H1 (cell line): ENCODE results near the gene CFAP161. TPM values are rescaled to one million over a fixed set of nuclear protein-coding genes. Genes with fewer than 3 reads are reported as not detected.
A peak's percentile ranks its signal among the peaks of the same experiment; 100 is the strongest.

Experiments used
- EZH2 ChIP-seq: fragments of 200-600 bp; sonication (generic); IDR thresholded peaks from 2 replicates; pipeline ENCODE4 v1.7.1; 2012; ENCODE audit warnings: low read depth, mild to moderate bottlenecking, moderate library complexity, low read length, inconsistent platforms; ENCODE audit not compliant: severe bottlenecking
- JUND ChIP-seq: IDR thresholded peaks from 2 replicates; pipeline ENCODE4 v1.6.1; 2011; ENCODE audit warnings: mild to moderate bottlenecking, improper control_type of control experiment, low read length
- KDM5A ChIP-seq: fragments of 200-600 bp; IDR thresholded peaks from 2 replicates; pipeline ENCODE4 v1.7.1; 2012; ENCODE audit warnings: mild to moderate bottlenecking, low read length, inconsistent platforms, mixed read lengths
- PHF8 ChIP-seq: fragments of 200-600 bp; sonication (generic); conservative IDR thresholded peaks from 2 replicates; pipeline ENCODE4 v1.7.1; 2012; ENCODE audit warnings: low read depth, mild to moderate bottlenecking, inconsistent platforms, low read length, moderate library complexity
- SP1 ChIP-seq: IDR thresholded peaks from 2 replicates; pipeline ENCODE4 v1.6.1; 2011; ENCODE audit warnings: low read depth, low read length
- polyA plus RNA-seq, 7 experiments: library from polyadenylated mRNA; depleted of rRNA in 3 of 7; stranded (reverse) in 5 of 7; unstranded in 2 of 7; fragments of >200 nt in 5 of 7; fragments of 200-250 nt in 2 of 7; gene quantifications; 1 replicate in 5 of 7; 2 replicates in 1 of 7; 4 replicates in 1 of 7; pipeline versions ENCODE4 v1.2.1 to v1.2.3, GENCODE V29; 2011 to 2013; ENCODE audit warnings: missing spikeins in 2 of 7, mixed read lengths in 2 of 7
- total RNA-seq: library from RNA; stranded (reverse); fragmentation: NEBNext Ultra II Directional; extraction: Animal tissue kit (Norgen Biotek cat#: 25700); gene quantifications from 2 replicates; pipeline ENCODE4 v1.2.1, GENCODE V29; 2021
- TF ChIP-seq, protein P1 (sequence below): IDR thresholded peaks from 2 replicates; pipeline ENCODE4 v1.6.1; 2012; ENCODE audit warnings: inconsistent platforms

CFAP161 gene
- total and polyA plus RNA-seq, 2 of the 8 experiments (the other 6 are each of a cell fraction or from before 2014, with no cell fraction given) = 0.05 TPM; not detected in 1

DNA sequence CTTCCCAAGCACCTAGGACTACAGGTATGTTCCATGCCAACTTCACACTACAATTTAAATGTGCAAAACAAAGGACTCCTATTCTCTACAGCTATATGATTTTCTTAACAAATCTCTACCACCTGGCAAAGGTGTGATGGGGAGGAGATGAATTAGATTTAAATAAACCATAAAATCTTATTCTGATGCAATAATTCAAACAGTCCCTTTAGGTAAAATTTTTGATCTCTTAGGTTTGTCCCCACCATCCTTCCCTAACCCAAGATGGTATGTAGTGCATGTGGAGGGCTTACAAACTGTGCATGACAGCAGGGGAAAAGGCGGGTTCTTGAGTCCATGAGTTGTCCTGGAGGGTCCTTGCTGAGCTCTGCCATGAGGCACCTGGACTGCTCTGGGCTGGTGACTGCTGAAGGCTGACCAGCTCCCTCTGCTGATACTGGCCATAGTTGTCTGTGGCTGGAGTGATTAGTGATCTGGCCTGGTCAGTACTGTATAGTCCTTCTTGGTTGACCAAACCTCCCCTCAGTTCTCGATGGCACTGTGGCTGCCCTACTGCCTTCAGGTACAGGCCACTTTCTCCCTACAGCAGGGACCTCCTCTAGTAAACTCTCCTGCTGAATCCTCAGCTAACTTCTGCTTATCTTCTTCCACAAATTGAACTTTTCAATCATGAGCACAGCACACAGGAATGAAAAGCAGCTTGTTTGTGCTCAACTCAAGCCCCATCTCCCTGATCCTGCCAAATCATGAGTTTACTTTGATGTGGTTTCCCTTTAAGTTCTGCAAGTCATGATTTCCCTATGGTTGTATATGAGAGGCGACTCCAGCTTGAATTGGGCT lies 30.1 kb downstream of the CFAP161 start (continued):
- TF ChIP-seq, protein P1, sequence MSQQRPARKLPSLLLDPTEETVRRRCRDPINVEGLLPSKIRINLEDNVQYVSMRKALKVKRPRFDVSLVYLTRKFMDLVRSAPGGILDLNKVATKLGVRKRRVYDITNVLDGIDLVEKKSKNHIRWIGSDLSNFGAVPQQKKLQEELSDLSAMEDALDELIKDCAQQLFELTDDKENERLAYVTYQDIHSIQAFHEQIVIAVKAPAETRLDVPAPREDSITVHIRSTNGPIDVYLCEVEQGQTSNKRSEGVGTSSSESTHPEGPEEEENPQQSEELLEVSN = peak; percentile 18; the same call in 1 of the 2 replicates
- no peak for TF ChIP-seq JUND
- TF ChIP-seq PHF8 = no peak
- no peak for TF ChIP-seq SP1
- TF ChIP-seq EZH2 = no peak
- no peak for TF ChIP-seq KDM5A
